H1 (cell line): ENCODE data around the gene LRR1.

Source experiments
- ATF3 ChIP-seq: IDR thresholded peaks from 2 replicates; pipeline ENCODE4 v1.6.1; 2011; ENCODE audit warnings: low read depth, mild to moderate bottlenecking, low read length; ENCODE audit not compliant: insufficient read depth
- BRCA1 ChIP-seq: IDR thresholded peaks from 2 replicates; pipeline ENCODE4 v1.6.1; 2012; ENCODE audit warnings: low read depth, low read length, improper control_type of control experiment
- CTCF ChIP-seq, 3 experiments: IDR thresholded peaks; 1 replicate in 2 of 3; 2 replicates in 1 of 3; pipeline versions ENCODE4 v1.5.1 to v1.6.1; 2011; ENCODE audit warnings: low read length in 3 of 3, mild to moderate bottlenecking in 3 of 3, inconsistent platforms in 2 of 3, low read depth in 1 of 3, moderate library complexity in 1 of 3; ENCODE audit not compliant: insufficient read depth in 1 of 3; ENCODE audit errors: control extremely low read depth in 1 of 3
- E2F6 ChIP-seq: IDR thresholded peaks from 2 replicates; pipeline ENCODE4 v1.6.1; 2012; ENCODE audit warnings: inconsistent platforms
- EZH2 ChIP-seq: fragments of 200-600 bp; sonication (generic); IDR thresholded peaks from 2 replicates; pipeline ENCODE4 v1.7.1; 2012; ENCODE audit warnings: low read depth, mild to moderate bottlenecking, moderate library complexity, low read length, inconsistent platforms; ENCODE audit not compliant: severe bottlenecking
- JUND ChIP-seq: IDR thresholded peaks from 2 replicates; pipeline ENCODE4 v1.6.1; 2011; ENCODE audit warnings: mild to moderate bottlenecking, improper control_type of control experiment, low read length
- KDM1A ChIP-seq: fragments of 200-600, 300-600 bp; sonication (generic); IDR thresholded peaks from 2 replicates; pipeline ENCODE4 v1.7.1; 2016; ENCODE audit warnings: mild to moderate bottlenecking, low read length, borderline replicate concordance
- KDM4A ChIP-seq: IDR thresholded peaks from one replicate; pipeline ENCODE4 v1.7.1; 2012; ENCODE audit warnings: low read depth, mild to moderate bottlenecking, moderate library complexity, low read length, inconsistent platforms; ENCODE audit not compliant: severe bottlenecking
- POLR2A ChIP-seq, 2 experiments: IDR thresholded peaks; 1 replicate in 1 of 2; 2 replicates in 1 of 2; pipeline ENCODE4 v1.6.1; 2011; ENCODE audit warnings: low read depth in 2 of 2, low read length in 2 of 2, mild to moderate bottlenecking in 2 of 2; ENCODE audit errors: control extremely low read depth in 1 of 2
- RAD21 ChIP-seq, 2 experiments: IDR thresholded peaks in 1 of 2; conservative IDR thresholded peaks in 1 of 2; 2 replicates each; pipeline ENCODE4 v1.6.1; 2011; ENCODE audit warnings: low read depth in 2 of 2, low read length in 2 of 2, improper control_type of control experiment in 1 of 2, inconsistent platforms in 1 of 2, mild to moderate bottlenecking in 1 of 2, moderate library complexity in 1 of 2
- RXRA ChIP-seq: IDR thresholded peaks from 2 replicates; pipeline ENCODE4 v1.6.1; 2011; ENCODE audit warnings: low read depth, mild to moderate bottlenecking, low read length, moderate library complexity; ENCODE audit not compliant: insufficient read depth
- TCF12 ChIP-seq: IDR thresholded peaks from 2 replicates; pipeline ENCODE4 v1.6.1; 2011; ENCODE audit warnings: low read depth, mild to moderate bottlenecking, low read length
- ZNF274 ChIP-seq: IDR thresholded peaks from 2 replicates; pipeline ENCODE4 v1.7.0; 2012; ENCODE audit warnings: low read length, borderline replicate concordance; ENCODE audit errors: extremely low read depth

GRCh38 chr14:49640540-49641417, 42.0 kb downstream of the LRR1 start:
- TF ChIP-seq EZH2 = no peak
- TF ChIP-seq KDM4A = no peak
- TF ChIP-seq RXRA = no peak
- TF ChIP-seq KDM1A = no peak
- no peak for TF ChIP-seq CTCF (IDR thresholded peaks at IDR 0.05; ENCODE audit: control extremely low read depth in 1 of 3, insufficient read depth in 1 of 3, low read depth in 1 of 3, low read length in 3 of 3)
- TF ChIP-seq E2F6 = no peak
- no peak for TF ChIP-seq ATF3
- TF ChIP-seq BRCA1 = no peak
- no peak for TF ChIP-seq TCF12
- TF ChIP-seq RAD21 (IDR thresholded peaks at IDR 0.05 in 1 of 2, conservative IDR thresholded peaks at IDR 0.05 in 1 of 2; ENCODE audit: low read depth in 2 of 2, low read length in 2 of 2) = no peak
- TF ChIP-seq JUND = no peak
- no peak for TF ChIP-seq POLR2A (IDR thresholded peaks at IDR 0.05; ENCODE audit: control extremely low read depth in 1 of 2, low read depth in 2 of 2, low read length in 2 of 2)
- no peak for TF ChIP-seq ZNF274
